HepG2 (cell line): ENCODE data around the gene ADAMTS14. TPM values are rescaled to one million over a fixed set of nuclear protein-coding genes. Genes with fewer than 3 reads are reported as not detected.

Experiments
- ATAC-seq: fragments of 200-7000 bp; cut with Tn5 transposase; 3 replicates; pipeline ENCODE4 v1.9.1; 2020; ENCODE audit warnings: mild to moderate bottlenecking, moderate library complexity
- BruUV-seq: library from RNA; stranded (reverse); fragments of 400-500 nt; replicated peaks from 2 replicates; lab custom pipeline; 2021; lab: Mats Ljungman, UMichigan
- CTCF ChIA-PET: fragments of 300-600 bp; formaldehyde crosslinking; extraction: SDS; loops from one replicate; lab custom pipeline; 2021; ENCODE audit warnings: low total read pairs, inconsistent platforms, low intra/inter-chr PET ratio; lab: Yijun Ruan, JAX
- POLR2A ChIA-PET: fragments of 350-600 bp; sonication (Branson Sonifier 250); formaldehyde crosslinking; loops from one replicate; lab custom pipeline; 2020; ENCODE audit warnings: antibody characterized with exemption, inconsistent platforms; lab: Yijun Ruan, JAX
- DNase-seq: peaks from one replicate; pipeline ENCODE4 v3.0.0-alpha.2; 2015; ENCODE audit warnings: low spot score
- FAIRE-seq: peaks from 3 replicates; lab custom pipeline; 2011; peaks lifted over from hg19 to GRCh38; lab: Jason Lieb, UNC
- H2AFZ ChIP-seq: one replicate; pipeline ENCODE4 v1.6.1; 2011; ENCODE audit warnings: low read length, inconsistent platforms
- H3K27ac ChIP-seq: fragments of 300-600 bp; 3 replicates; pipeline ENCODE4 v1.8.0; 2011; ENCODE audit warnings: mixed run types, mild to moderate bottlenecking, mixed read lengths, low read length, inconsistent platforms; ENCODE audit not compliant: insufficient read depth; ENCODE audit errors: extremely low read length
- H3K27me3 ChIP-seq, 2 experiments: fragments of 200-600 bp in 1 of 2; 2 replicates in 1 of 2; 3 replicates in 1 of 2; pipeline versions ENCODE4 v1.6.0 to v1.8.0; 2011; ENCODE audit warnings: low read length in 2 of 2, mild to moderate bottlenecking in 2 of 2, moderate library complexity in 2 of 2, inconsistent platforms in 1 of 2; ENCODE audit not compliant: insufficient read depth in 2 of 2, control insufficient read depth in 1 of 2
- H3K36me3 ChIP-seq, 2 experiments: fragments of 200-600 bp in 1 of 2; replicated peaks in 1 of 2; 2 replicates in 1 of 2; 3 replicates in 1 of 2; pipeline versions ENCODE4 v1.5.1 to v1.8.0; 2011; ENCODE audit warnings: low read length in 2 of 2, inconsistent platforms in 1 of 2; ENCODE audit not compliant: insufficient read depth in 2 of 2, control insufficient read depth in 1 of 2
- H3K4me1 ChIP-seq: 2 replicates; pipeline ENCODE4 v1.5.1; 2012; ENCODE audit warnings: low read length, inconsistent platforms; ENCODE audit not compliant: insufficient read depth
- H3K4me2 ChIP-seq: 2 replicates; pipeline ENCODE4 v1.6.0; 2011; ENCODE audit warnings: low read depth, low read length, inconsistent platforms
- H3K4me3 ChIP-seq, 3 experiments: fragments of 200-600 bp in 1 of 3; sonication (generic), shearing (Covaris generic) in 1 of 3; replicated peaks in 1 of 3; 2 replicates each; pipeline ENCODE4 v1.5.1; 2011 to 2016; ENCODE audit warnings: low read length in 3 of 3, inconsistent platforms in 2 of 3, low read depth in 2 of 3, mild to moderate bottlenecking in 2 of 3, control low read depth in 1 of 3, mixed read lengths in 1 of 3; ENCODE audit not compliant: insufficient read depth in 1 of 3
- H3K79me2 ChIP-seq: one replicate; pipeline ENCODE4 v1.6.1; 2011; ENCODE audit warnings: low read length, inconsistent platforms; ENCODE audit not compliant: insufficient read depth
- H3K9ac ChIP-seq: 2 replicates; pipeline ENCODE4 v1.6.0; 2011; ENCODE audit warnings: mild to moderate bottlenecking, low read depth, low read length, inconsistent platforms; ENCODE audit not compliant: insufficient read depth
- H3K9me3 ChIP-seq: 2 replicates; pipeline ENCODE4 v1.5.1; 2012; ENCODE audit warnings: mild to moderate bottlenecking, low read length
- H4K20me1 ChIP-seq: 2 replicates; pipeline ENCODE4 v1.6.0; 2011; ENCODE audit warnings: inconsistent platforms, mild to moderate bottlenecking, low read length, moderate library complexity; ENCODE audit not compliant: insufficient read depth
- FOSL1 ChIP-seq: sonication (generic); formaldehyde crosslinking; IDR thresholded peaks from 2 replicates; pipeline ENCODE4 v1.9.0; 2021; ENCODE audit warnings: missing genetic modification reagents, borderline replicate concordance
- FOSL2 ChIP-seq: sonication (generic); formaldehyde crosslinking; IDR thresholded peaks from 2 replicates; pipeline ENCODE4 v1.4.0; 2020; ENCODE audit warnings: missing genetic modification reagents
- HNRNPL ChIP-seq: fragments of 200-400 bp; formaldehyde crosslinking; IDR thresholded peaks from 2 replicates; pipeline ENCODE4 v1.6.1; 2017; ENCODE audit warnings: mild to moderate bottlenecking, low read depth, low read length
- NFATC3 ChIP-seq: sonication (generic); formaldehyde crosslinking; IDR thresholded peaks from 2 replicates; pipeline ENCODE4 v1.5.1; 2020; ENCODE audit warnings: mild to moderate bottlenecking, missing genetic modification reagents
- NR2C2 ChIP-seq: sonication (generic); formaldehyde crosslinking; IDR thresholded peaks from 2 replicates; pipeline ENCODE4 v1.4.0; 2020; ENCODE audit warnings: missing genetic modification reagents, mild to moderate bottlenecking, moderate library complexity, borderline replicate concordance
- NR2F6 ChIP-seq, 2 experiments: IDR thresholded peaks; 2 replicates each; pipeline ENCODE4 v1.6.1; 2016; ENCODE audit warnings: antibody characterized with exemption in 1 of 2, mild to moderate bottlenecking in 1 of 2
- PRPF4 ChIP-seq: fragments of 200-400 bp; formaldehyde crosslinking; IDR thresholded peaks from 2 replicates; pipeline ENCODE4 v1.6.1; 2016; ENCODE audit warnings: low read length, low read depth; ENCODE audit not compliant: poor library complexity, severe bottlenecking
- TOPORS ChIP-seq: sonication (generic); formaldehyde crosslinking; IDR thresholded peaks from 2 replicates; pipeline ENCODE4 v1.8.0; 2023; ENCODE audit warnings: mild to moderate bottlenecking, missing genetic modification reagents
- ZNF484 ChIP-seq: sonication (generic); formaldehyde crosslinking; IDR thresholded peaks from 2 replicates; pipeline ENCODE4 v1.5.1; 2020; ENCODE audit warnings: mild to moderate bottlenecking, low read depth, missing genetic modification reagents, borderline replicate concordance
- ZNF749 ChIP-seq: sonication (generic); formaldehyde crosslinking; IDR thresholded peaks from 2 replicates; pipeline ENCODE4 v1.8.0; 2022; ENCODE audit warnings: mild to moderate bottlenecking, missing genetic modification reagents, moderate library complexity, borderline replicate concordance
- WGBS: methylation state at CpG from one replicate; pipeline ENCODE4 v1.1.6; 2017; ENCODE audit warnings: low lambda C conversion rate; 5-methylcytosine and 5-hydroxymethylcytosine counted together
- in situ Hi-C: cut with HindIII; loops from 2 replicates; pipeline ENCODE4 v1.10.0; 2017; ENCODE audit warnings: low pct_unique_long_range_greater_than_20kb; ENCODE audit not compliant: extremely low pct_ligation_motif_present
- intact Hi-C: fragments of 100-400 bp; cut with micrococcal nuclease; formaldehyde crosslinking; loops from one replicate; pipeline ENCODE4 v1.10.0; 2022; ENCODE audit not compliant: unreplicated experiment
- polyA plus RNA-seq, 8 experiments: library from polyadenylated mRNA; depleted of rRNA in 3 of 8; stranded (reverse) in 7 of 8; unstranded in 1 of 8; fragments of >200 nt; fragmentation: Illumina TruSeq in 4 of 8; extraction: Trizol in 4 of 8; gene quantifications; 2 replicates each; pipeline versions ENCODE4 v1.2.1 to v1.2.3, GENCODE V29; 2011 to 2016; ENCODE audit warnings: low read depth in 4 of 8, missing spikeins in 1 of 8, mixed read lengths in 1 of 8; ENCODE audit not compliant: insufficient read depth in 1 of 8
- total RNA-seq, 5 experiments: library from RNA; depleted of rRNA; stranded (reverse); fragments of >200 nt; fragmentation: Illumina TruSeq; extraction: Trizol; gene quantifications; 2 replicates each; pipeline ENCODE4 v1.2.3, GENCODE V29; 2016; ENCODE audit warnings: low read depth in 1 of 5
- TF ChIP-seq, protein P1 (sequence below): sonication (generic); formaldehyde crosslinking; IDR thresholded peaks from 2 replicates; pipeline ENCODE4 v1.4.0; 2020; ENCODE audit warnings: missing genetic modification reagents, mild to moderate bottlenecking, borderline replicate concordance
- TF ChIP-seq, protein P2 (sequence below): sonication (generic); formaldehyde crosslinking; IDR thresholded peaks from 2 replicates; pipeline ENCODE4 v1.5.0; 2020; ENCODE audit warnings: mild to moderate bottlenecking, missing genetic modification reagents, borderline replicate concordance
- TF ChIP-seq, protein P3 (sequence below): sonication (generic); formaldehyde crosslinking; conservative IDR thresholded peaks from 2 replicates; pipeline ENCODE4 v1.8.1; 2023; ENCODE audit warnings: missing genetic modification reagents

The ADAMTS14 gene
- total and polyA plus RNA-seq, 2 of the 13 experiments (the other 11 are each of a cell fraction or from before 2014, with no cell fraction given), result 0.04 to 0.07 TPM

DNA sequence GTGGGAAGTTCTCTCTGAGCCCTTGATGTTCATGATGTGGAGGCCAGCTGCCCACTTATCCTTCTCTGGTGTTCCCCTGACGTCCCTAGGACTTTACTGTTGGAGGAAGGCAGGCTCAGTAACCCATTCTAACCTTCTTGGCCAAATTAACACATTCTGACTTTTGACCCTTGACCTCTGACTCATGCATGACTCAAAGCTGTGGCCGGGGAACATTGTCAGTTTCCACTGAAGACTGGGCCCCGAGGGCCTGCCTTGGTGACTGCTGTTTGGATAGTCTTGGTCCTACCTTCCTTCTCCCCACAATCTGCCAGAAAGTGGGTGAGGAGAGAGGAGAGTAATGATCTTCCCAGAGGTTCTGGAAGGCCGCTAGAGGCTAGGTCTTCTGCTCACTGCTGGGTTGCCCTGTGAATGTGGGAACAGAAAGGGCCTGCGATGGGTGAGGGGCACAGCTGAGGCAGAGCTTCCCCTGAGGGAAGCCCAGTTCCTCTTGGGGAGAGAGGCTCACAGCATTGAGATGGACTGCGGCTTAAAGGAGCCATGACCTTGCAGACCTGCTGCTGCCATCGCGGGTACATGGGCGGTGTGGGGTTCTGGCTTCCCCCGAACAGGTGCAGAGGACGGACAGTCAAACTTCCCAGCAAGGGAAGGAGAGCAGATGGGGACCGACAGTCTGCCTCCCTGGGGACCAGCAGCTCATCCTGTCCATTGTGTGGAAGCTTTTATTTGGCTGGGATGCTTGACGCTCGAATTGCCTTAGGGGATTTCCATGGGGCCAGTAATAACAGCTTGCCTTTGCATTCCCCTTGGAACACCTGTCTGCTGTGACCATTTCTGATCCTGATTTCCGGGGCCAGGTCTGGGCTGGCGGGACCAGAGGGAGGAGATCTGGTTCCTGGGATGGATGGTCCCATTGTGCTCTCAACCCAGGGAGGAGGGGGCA, 43.8 kb downstream of the ADAMTS14 start:
- DNase-seq, result peak; percentile 19
- H3K4me2 ChIP-seq, result peak overlapping the region; percentile 14; the same call in 1 of the 2 replicates
- H3K36me3 ChIP-seq, result no peaks in the 10 kb centered on the region
- H3K27me3 ChIP-seq, result no peaks in the 10 kb centered on the region; a peak in 1 of 5 replicates
- ChIA-PET POLR2A (no interaction called here), CTCF (no interaction called here)
- WGBS, result 63% methylated on average over 13 of the region's 16 CpGs
- peaks cover 7% of the 10 kb centered on the region for H3K4me1 ChIP-seq
- BruUV-seq, result no TSS peak
- H3K9ac ChIP-seq, result no peak overlapping the region
- H2AFZ ChIP-seq, result no peak overlapping the region
- intact Hi-C loops (no loop called here), in situ Hi-C loops (no loop called here)
- FAIRE-seq, result no peak
- no peaks in the 10 kb centered on the region for H4K20me1 ChIP-seq
- H3K79me2 ChIP-seq, result no peaks in the 10 kb centered on the region
- H3K9me3 ChIP-seq, result no peaks in the 10 kb centered on the region
- ATAC-seq, result peak; percentile 19; the same call in 2 of the 3 replicates
- H3K27ac ChIP-seq, result no peak overlapping the region
- no peak overlapping the region for H3K4me3 ChIP-seq
- TF ChIP-seq NR2C2 (CRISPR knock-in tag) (peak; percentile 92), NR2F6 (IDR thresholded peaks at IDR 0.05) (peak; percentile 72), NR2F6 (CRISPR knock-in tag; IDR thresholded peaks at IDR 0.05) (peak; percentile 56), ZNF484 (CRISPR knock-in tag) (no peak), ZNF749 (CRISPR knock-in tag) (no peak), FOSL2 (CRISPR knock-in tag) (peak; percentile 88), NFATC3 (no peak), HNRNPL (no peak), PRPF4 (no peak), TOPORS (CRISPR knock-in tag) (no peak), FOSL1 (CRISPR knock-in tag) (peak; percentile 63)
- TF ChIP-seq, protein P1, sequence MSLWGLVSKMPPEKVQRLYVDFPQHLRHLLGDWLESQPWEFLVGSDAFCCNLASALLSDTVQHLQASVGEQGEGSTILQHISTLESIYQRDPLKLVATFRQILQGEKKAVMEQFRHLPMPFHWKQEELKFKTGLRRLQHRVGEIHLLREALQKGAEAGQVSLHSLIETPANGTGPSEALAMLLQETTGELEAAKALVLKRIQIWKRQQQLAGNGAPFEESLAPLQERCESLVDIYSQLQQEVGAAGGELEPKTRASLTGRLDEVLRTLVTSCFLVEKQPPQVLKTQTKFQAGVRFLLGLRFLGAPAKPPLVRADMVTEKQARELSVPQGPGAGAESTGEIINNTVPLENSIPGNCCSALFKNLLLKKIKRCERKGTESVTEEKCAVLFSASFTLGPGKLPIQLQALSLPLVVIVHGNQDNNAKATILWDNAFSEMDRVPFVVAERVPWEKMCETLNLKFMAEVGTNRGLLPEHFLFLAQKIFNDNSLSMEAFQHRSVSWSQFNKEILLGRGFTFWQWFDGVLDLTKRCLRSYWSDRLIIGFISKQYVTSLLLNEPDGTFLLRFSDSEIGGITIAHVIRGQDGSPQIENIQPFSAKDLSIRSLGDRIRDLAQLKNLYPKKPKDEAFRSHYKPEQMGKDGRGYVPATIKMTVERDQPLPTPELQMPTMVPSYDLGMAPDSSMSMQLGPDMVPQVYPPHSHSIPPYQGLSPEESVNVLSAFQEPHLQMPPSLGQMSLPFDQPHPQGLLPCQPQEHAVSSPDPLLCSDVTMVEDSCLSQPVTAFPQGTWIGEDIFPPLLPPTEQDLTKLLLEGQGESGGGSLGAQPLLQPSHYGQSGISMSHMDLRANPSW (CRISPR knock-in tag), result no peak
- TF ChIP-seq, protein P2, sequence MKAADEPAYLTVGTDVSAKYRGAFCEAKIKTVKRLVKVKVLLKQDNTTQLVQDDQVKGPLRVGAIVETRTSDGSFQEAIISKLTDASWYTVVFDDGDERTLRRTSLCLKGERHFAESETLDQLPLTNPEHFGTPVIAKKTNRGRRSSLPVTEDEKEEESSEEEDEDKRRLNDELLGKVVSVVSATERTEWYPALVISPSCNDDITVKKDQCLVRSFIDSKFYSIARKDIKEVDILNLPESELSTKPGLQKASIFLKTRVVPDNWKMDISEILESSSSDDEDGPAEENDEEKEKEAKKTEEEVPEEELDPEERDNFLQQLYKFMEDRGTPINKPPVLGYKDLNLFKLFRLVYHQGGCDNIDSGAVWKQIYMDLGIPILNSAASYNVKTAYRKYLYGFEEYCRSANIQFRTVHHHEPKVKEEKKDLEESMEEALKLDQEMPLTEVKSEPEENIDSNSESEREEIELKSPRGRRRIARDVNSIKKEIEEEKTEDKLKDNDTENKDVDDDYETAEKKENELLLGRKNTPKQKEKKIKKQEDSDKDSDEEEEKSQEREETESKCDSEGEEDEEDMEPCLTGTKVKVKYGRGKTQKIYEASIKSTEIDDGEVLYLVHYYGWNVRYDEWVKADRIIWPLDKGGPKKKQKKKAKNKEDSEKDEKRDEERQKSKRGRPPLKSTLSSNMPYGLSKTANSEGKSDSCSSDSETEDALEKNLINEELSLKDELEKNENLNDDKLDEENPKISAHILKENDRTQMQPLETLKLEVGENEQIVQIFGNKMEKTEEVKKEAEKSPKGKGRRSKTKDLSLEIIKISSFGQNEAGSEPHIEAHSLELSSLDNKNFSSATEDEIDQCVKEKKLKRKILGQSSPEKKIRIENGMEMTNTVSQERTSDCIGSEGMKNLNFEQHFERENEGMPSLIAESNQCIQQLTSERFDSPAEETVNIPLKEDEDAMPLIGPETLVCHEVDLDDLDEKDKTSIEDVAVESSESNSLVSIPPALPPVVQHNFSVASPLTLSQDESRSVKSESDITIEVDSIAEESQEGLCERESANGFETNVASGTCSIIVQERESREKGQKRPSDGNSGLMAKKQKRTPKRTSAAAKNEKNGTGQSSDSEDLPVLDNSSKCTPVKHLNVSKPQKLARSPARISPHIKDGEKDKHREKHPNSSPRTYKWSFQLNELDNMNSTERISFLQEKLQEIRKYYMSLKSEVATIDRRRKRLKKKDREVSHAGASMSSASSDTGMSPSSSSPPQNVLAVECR (CRISPR knock-in tag), result no peak
- TF ChIP-seq, protein P3, sequence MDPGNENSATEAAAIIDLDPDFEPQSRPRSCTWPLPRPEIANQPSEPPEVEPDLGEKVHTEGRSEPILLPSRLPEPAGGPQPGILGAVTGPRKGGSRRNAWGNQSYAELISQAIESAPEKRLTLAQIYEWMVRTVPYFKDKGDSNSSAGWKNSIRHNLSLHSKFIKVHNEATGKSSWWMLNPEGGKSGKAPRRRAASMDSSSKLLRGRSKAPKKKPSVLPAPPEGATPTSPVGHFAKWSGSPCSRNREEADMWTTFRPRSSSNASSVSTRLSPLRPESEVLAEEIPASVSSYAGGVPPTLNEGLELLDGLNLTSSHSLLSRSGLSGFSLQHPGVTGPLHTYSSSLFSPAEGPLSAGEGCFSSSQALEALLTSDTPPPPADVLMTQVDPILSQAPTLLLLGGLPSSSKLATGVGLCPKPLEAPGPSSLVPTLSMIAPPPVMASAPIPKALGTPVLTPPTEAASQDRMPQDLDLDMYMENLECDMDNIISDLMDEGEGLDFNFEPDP (CRISPR knock-in tag), result no peak
